CD4-positive, CD25-positive, alpha-beta regulatory T cell (primary cell): Measurements from ENCODE around the gene TMUB1. TPM values are rescaled to one million over a fixed set of nuclear protein-coding genes. Genes with fewer than 3 reads are reported as not detected.

Experiments used
- ATAC-seq, 2 donors: fragments of 150-1000 bp; cut with Tn5 transposase; one replicate each; pipeline ENCODE4 v1.10.0; 2021; ENCODE audit warnings: low read depth in 2 of 2, moderate number of reproducible peaks in 2 of 2, moderate library complexity in 1 of 2
- DNase-seq, 3 donors: peaks; one replicate each; pipeline versions ENCODE4 v3.0.0 to v3.0.0-alpha.2; 2012 to 2022; ENCODE audit warnings: mixed read lengths in 1 of 3
- H3K27ac ChIP-seq: one replicate; pipeline ENCODE4 v1.7.0; 2013; ENCODE audit warnings: mild to moderate bottlenecking, low read length; ENCODE audit not compliant: insufficient read depth, poor library complexity, severe bottlenecking
- H3K27me3 ChIP-seq: one replicate; pipeline ENCODE4 v1.7.0; 2013; ENCODE audit warnings: low read length; ENCODE audit not compliant: control insufficient read depth, insufficient read depth
- H3K36me3 ChIP-seq: one replicate; pipeline ENCODE4 v1.7.0; 2013; ENCODE audit warnings: mild to moderate bottlenecking, low read length, moderate library complexity; ENCODE audit not compliant: control insufficient read depth, insufficient read depth
- H3K4me1 ChIP-seq: 2 replicates; pipeline ENCODE4 v1.7.0; 2013; ENCODE audit warnings: mild to moderate bottlenecking, low read length; ENCODE audit not compliant: insufficient read depth, control insufficient read depth, poor library complexity, severe bottlenecking
- H3K4me3 ChIP-seq: one replicate; pipeline ENCODE4 v1.7.0; 2013; ENCODE audit warnings: low read depth, mild to moderate bottlenecking, low read length, moderate library complexity
- H3K9me3 ChIP-seq, 2 experiments: 1 replicate in 1 of 2; 2 replicates in 1 of 2; pipeline ENCODE4 v1.7.0; 2013; ENCODE audit warnings: low read length in 2 of 2, mild to moderate bottlenecking in 1 of 2, moderate library complexity in 1 of 2; ENCODE audit not compliant: control insufficient read depth in 2 of 2
- H3K27ac Mint-ChIP-seq, 3 donors: one replicate each; pipeline ENCODE4 v1.8.0; 2020 to 2022; ENCODE audit warnings: mild to moderate bottlenecking in 3 of 3, mixed read lengths in 3 of 3, moderate library complexity in 2 of 3
- H3K27me3 Mint-ChIP-seq: one replicate; pipeline ENCODE4 v1.8.0; 2022; ENCODE audit warnings: mild to moderate bottlenecking, mixed read lengths
- H3K36me3 Mint-ChIP-seq: one replicate; pipeline ENCODE4 v1.8.0; 2020; ENCODE audit warnings: mixed read lengths
- H3K4me1 Mint-ChIP-seq, 4 donors: one replicate each; pipeline ENCODE4 v1.8.0; 2020 to 2022; ENCODE audit warnings: mixed read lengths in 4 of 4, mild to moderate bottlenecking in 1 of 4
- H3K4me3 Mint-ChIP-seq, 4 donors: one replicate each; pipeline ENCODE4 v1.8.0; 2020 to 2022; ENCODE audit warnings: mild to moderate bottlenecking in 4 of 4, mixed read lengths in 4 of 4, moderate library complexity in 3 of 4
- H3K9me3 Mint-ChIP-seq, 7 donors: one replicate each; pipeline ENCODE4 v1.8.0; 2020 to 2022; ENCODE audit warnings: mixed read lengths in 7 of 7, mild to moderate bottlenecking in 3 of 7, moderate library complexity in 2 of 7
- polyA plus RNA-seq, 4 donors: library from polyadenylated mRNA; unstranded; fragments of 300-500 nt; fragmentation: Illumina TruSeq; gene quantifications; one replicate each; pipeline ENCODE4 v1.2.3, GENCODE V29; 2021
- total RNA-seq: library from RNA; stranded (reverse); gene quantifications from one replicate; pipeline ENCODE4 v1.2.3, GENCODE V29; 2022

Gene TMUB1
- total and polyA plus RNA-seq, 5 donors from 2014 or later = 41.1 to 54.6 (median 51.3) TPM

DNA sequence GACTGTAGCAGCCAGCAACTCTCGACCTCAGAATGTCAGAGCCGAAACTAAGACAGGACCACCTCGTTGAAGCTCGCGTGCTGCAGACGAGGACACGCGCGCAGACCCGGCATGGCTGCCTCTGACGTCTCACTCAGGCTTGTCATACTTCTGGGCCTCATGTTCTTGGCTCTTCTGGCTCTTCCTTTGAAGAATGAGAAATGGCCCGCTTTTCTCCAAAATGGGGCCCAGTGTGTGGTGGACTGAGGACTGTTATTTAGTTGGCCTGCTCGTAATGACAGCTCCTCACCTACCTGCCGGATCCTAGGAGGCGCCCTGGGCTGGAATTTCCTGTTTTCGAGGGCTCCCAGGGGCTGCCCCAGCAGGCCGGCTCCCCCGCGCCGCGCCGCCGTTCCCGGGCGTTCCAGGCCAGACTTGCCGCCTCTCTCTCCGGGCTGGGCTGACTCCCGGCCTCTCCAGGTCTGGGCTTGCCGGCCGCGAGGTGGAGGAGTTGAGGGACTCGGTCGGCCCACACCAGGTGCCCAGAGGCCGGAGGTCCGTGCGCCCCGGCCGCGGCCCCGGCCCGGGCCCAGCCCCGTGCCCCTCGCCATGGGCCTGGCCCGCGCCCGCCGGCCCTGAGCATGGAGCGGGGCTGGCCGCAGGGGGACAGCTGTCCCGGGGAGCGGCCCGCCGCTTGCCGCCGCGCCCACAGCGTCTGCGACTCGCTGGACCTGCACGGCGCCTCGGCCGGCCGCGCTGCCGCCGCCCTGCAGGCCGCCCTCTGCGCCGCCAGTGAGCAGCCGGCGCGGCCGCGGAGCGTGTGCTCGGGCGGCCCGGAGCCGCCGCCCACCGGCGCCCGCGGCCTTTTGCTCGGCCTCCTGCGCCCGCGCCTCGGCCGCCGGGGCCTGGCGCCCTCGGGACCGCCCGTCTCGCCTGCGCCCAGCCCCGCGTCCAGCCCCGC lies 31.1 kb upstream of the TMUB1 start:
- peaks cover 0 to 23% (median 3%) of the 10 kb centered on the region in 4 donors for H3K4me1 Mint-ChIP-seq
- no peak overlapping the region for H3K27ac ChIP-seq
- no peak for ATAC-seq
- H3K36me3 Mint-ChIP-seq = no peaks in the 10 kb centered on the region
- H3K27ac Mint-ChIP-seq = no peak overlapping the region
- no peak overlapping the region for H3K4me3 ChIP-seq
- H3K4me1 ChIP-seq = peaks cover 9% of the 10 kb centered on the region
- no peaks in the 10 kb centered on the region for H3K36me3 ChIP-seq
- H3K9me3 ChIP-seq = no peaks in the 10 kb centered on the region
- no peaks in the 10 kb centered on the region for H3K9me3 Mint-ChIP-seq
- peaks cover 16% of the 10 kb centered on the region for H3K27me3 Mint-ChIP-seq
- no peak for DNase-seq
- no peaks in the 10 kb centered on the region for H3K27me3 ChIP-seq
- H3K4me3 Mint-ChIP-seq = peak overlapping the region; percentile 27 to 52 (median 44)

- Histone ChIP-seq H3K27ac (no peak overlapping the region), H3K9me3 (no peaks in the 10 kb centered on the region), H3K27me3 (no peaks in the 10 kb centered on the region), H3K4me1 (peaks cover 9% of the 10 kb centered on the region), H3K36me3 (no peaks in the 10 kb centered on the region), H3K4me3 (no peak overlapping the region)
- H3K36me3 Mint-ChIP-seq = no peaks in the 10 kb centered on the region
- peaks cover 14% of the 10 kb centered on the region for H3K27me3 Mint-ChIP-seq
- peaks cover 0 to 18% (median 3%) of the 10 kb centered on the region in 4 donors for H3K4me1 Mint-ChIP-seq
- DNase-seq = no peak
- no peak overlapping the region for H3K27ac Mint-ChIP-seq
- ATAC-seq = no peak
- no peaks in the 10 kb centered on the region for H3K9me3 Mint-ChIP-seq
- H3K4me3 Mint-ChIP-seq = peak overlapping the region; percentile 27 to 65 (median 48)
These were observed 30.3 kb upstream of the TMUB1 start for GRCh38 chr7:151113344-151114150.

DNA sequence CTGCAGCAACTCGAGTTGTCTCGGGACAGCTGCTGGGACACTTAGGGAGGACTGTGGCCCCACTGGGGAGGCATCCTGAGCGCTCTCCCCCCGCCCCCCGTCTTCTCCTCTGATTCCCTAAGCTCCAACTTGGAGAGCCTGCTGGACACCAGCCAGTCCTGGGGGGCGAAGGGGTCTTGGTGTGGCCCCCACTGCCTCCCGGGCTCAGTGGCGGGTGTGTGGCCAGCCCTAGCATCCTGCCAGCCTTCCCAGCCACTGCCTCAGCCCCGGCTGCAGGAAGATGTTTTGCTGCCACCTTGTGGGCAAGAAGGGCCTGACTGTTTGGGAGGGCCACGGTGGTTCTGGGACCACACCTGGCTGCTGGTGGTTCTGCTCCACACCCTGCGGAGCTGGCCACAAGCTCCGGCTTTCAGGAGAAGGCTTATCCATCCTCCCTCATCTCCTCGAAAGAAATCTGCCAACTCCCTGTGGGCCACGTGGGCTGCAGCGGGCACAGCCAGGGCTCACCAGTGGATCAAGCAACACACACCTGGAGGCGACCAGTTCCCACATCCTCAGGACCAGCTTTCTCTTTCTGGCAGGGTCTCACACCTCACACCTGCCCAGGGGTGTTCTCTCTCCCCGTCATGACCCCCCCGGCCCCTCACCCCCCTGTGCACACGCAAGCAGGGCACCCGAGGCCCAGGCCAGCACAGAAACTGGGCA lies 27.8 kb upstream of the TMUB1 start:
- no peaks in the 10 kb centered on the region for H3K9me3 Mint-ChIP-seq
- Histone ChIP-seq H3K27ac (no peak overlapping the region), H3K9me3 (no peaks in the 10 kb centered on the region), H3K4me3 (no peak overlapping the region), H3K36me3 (no peaks in the 10 kb centered on the region), H3K4me1 (peaks cover 8% of the 10 kb centered on the region), H3K27me3 (no peaks in the 10 kb centered on the region)
- no peak overlapping the region for H3K27ac Mint-ChIP-seq
- H3K4me3 Mint-ChIP-seq = no peak overlapping the region
- H3K36me3 Mint-ChIP-seq = no peaks in the 10 kb centered on the region
- peaks cover 0 to 10% (median 3%) of the 10 kb centered on the region in 4 donors for H3K4me1 Mint-ChIP-seq
- DNase-seq (peak; percentile 58 to 75 (median 67)), ATAC-seq (peak; percentile 70 to 72)
- peaks cover 13% of the 10 kb centered on the region for H3K27me3 Mint-ChIP-seq

DNA sequence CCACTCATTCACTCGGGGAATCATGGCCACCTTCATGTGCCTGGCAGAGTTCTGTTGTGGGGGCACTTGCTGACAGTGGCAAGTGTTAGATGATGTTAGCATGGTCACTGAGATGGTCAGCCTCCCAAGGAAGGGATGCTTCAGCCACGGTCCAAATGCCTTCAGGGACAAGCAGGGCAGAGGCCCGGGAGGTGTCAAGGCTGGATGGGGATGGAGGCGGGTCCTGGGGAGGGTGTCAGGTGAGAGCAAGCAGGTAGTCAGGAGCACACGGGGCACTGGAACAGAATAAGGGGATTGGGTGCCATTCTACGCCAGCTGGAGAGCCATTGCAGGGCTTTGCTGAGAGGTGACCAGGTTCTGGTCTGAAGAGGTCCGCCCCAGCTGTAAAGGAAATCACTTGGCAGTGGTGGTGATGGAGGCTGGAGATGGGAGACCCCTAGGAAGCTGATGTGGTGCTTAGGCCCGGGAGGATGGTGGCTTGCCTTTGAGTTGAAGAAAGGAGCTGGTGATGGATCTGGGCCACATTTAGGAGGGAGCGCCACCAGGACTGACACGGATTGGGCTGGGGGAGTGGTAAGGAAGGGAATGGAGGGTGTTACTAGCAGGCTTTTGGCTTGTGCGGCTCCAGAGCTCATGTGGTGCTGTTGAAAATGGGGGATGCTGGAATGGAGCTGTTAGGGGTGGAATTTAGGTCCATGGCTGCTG lies 27.1 kb upstream of the TMUB1 start:
- peaks cover 5% of the 10 kb centered on the region for H3K4me1 ChIP-seq
- H3K4me3 ChIP-seq = no peak overlapping the region
- no peaks in the 10 kb centered on the region for H3K36me3 ChIP-seq
- H3K9me3 ChIP-seq = no peaks in the 10 kb centered on the region
- Mint-ChIP-seq H3K36me3 (no peaks in the 10 kb centered on the region), H3K27ac (no peak overlapping the region), H3K27me3 (peaks cover 8% of the 10 kb centered on the region), H3K9me3 (no peaks in the 10 kb centered on the region), H3K4me1 (peaks cover 0 to 6% (median 3%) of the 10 kb centered on the region in 4 donors), H3K4me3 (no peak overlapping the region)
- DNase-seq (no peak), ATAC-seq (no peak)
- no peak overlapping the region for H3K27ac ChIP-seq
- H3K27me3 ChIP-seq = no peaks in the 10 kb centered on the region

- Mint-ChIP-seq H3K4me3 (no peak overlapping the region), H3K4me1 (peaks cover 0 to 12% (median 3%) of the 10 kb centered on the region in 4 donors), H3K9me3 (no peaks in the 10 kb centered on the region), H3K27ac (peak overlapping the region in 1 of 3 donors; percentile 17), H3K36me3 (peaks cover 5% of the 10 kb centered on the region), H3K27me3 (peaks cover 8% of the 10 kb centered on the region)
- Histone ChIP-seq H3K27ac (no peak overlapping the region), H3K9me3 (no peaks in the 10 kb centered on the region), H3K36me3 (no peaks in the 10 kb centered on the region), H3K4me3 (no peak overlapping the region), H3K4me1 (peaks cover 5% of the 10 kb centered on the region), H3K27me3 (no peaks in the 10 kb centered on the region)
- ATAC-seq (no peak), DNase-seq (no peak)
These were observed 26.1 kb upstream of the TMUB1 start for GRCh38 chr7:151109094-151110048.

GRCh38 chr7:151107882-151108281 lies 24.6 kb upstream of the TMUB1 start:
- Histone ChIP-seq H3K36me3 (no peaks in the 10 kb centered on the region), H3K9me3 (no peaks in the 10 kb centered on the region), H3K4me1 (peaks cover 5% of the 10 kb centered on the region), H3K4me3 (no peak overlapping the region), H3K27me3 (no peaks in the 10 kb centered on the region), H3K27ac (no peak overlapping the region)
- H3K4me1 Mint-ChIP-seq = peaks cover 0 to 6% (median 2%) of the 10 kb centered on the region in 4 donors
- ATAC-seq (no peak), DNase-seq (no peak)
- H3K36me3 Mint-ChIP-seq = peaks cover 7% of the 10 kb centered on the region
- no peak overlapping the region for H3K27ac Mint-ChIP-seq
- peaks cover 8% of the 10 kb centered on the region for H3K27me3 Mint-ChIP-seq
- no peaks in the 10 kb centered on the region for H3K9me3 Mint-ChIP-seq
- H3K4me3 Mint-ChIP-seq = no peak overlapping the region
